DOHH2 (cell line): ENCODE data around the gene HDAC4.

Experiments used
- H3F3A ChIP-seq: fragments of 200-600 bp; sonication (generic), shearing (Covaris generic); 2 replicates; pipeline ENCODE4 v1.6.0; 2016; ENCODE audit warnings: antibody characterized with exemption, mild to moderate bottlenecking; ENCODE audit not compliant: control insufficient read depth, insufficient read depth
- H3K27ac ChIP-seq: fragments of 200-600 bp; sonication (generic); 2 replicates; pipeline ENCODE4 v1.5.1; 2014; ENCODE audit warnings: low read depth, mild to moderate bottlenecking, low read length, moderate library complexity
- H3K27me3 ChIP-seq: fragments of 200-600 bp; sonication (generic); 2 replicates; pipeline ENCODE4 v1.6.1; 2014; ENCODE audit warnings: mild to moderate bottlenecking, low read length, mixed read lengths; ENCODE audit not compliant: control insufficient read depth
- H3K36me3 ChIP-seq: fragments of 200-600 bp; sonication (generic); 2 replicates; pipeline ENCODE4 v1.6.1; 2014; ENCODE audit warnings: mild to moderate bottlenecking, low read length, moderate library complexity, mixed read lengths; ENCODE audit not compliant: control insufficient read depth
- H3K4me1 ChIP-seq: fragments of 200-600 bp; sonication (generic); 2 replicates; pipeline ENCODE4 v1.6.1; 2014; ENCODE audit warnings: mild to moderate bottlenecking, low read length, mixed read lengths; ENCODE audit not compliant: control insufficient read depth
- H3K4me2 ChIP-seq: fragments of 200-600 bp; sonication (generic); 2 replicates; pipeline ENCODE4 v1.6.0; 2014; ENCODE audit warnings: mild to moderate bottlenecking, low read length, moderate library complexity
- H3K4me3 ChIP-seq: fragments of 200-600 bp; sonication (generic); 2 replicates; pipeline ENCODE4 v1.5.1; 2014; ENCODE audit warnings: mild to moderate bottlenecking, low read length, mixed read lengths
- H3K79me2 ChIP-seq: fragments of 200-600 bp; sonication (generic); 2 replicates; pipeline ENCODE4 v1.6.1; 2014; ENCODE audit warnings: mild to moderate bottlenecking, low read length, mixed read lengths; ENCODE audit not compliant: control insufficient read depth
- H3K9me2 ChIP-seq: fragments of 200-600 bp; sonication (generic); replicated peaks from 2 replicates; pipeline ENCODE4 v1.6.1; 2014; ENCODE audit warnings: mild to moderate bottlenecking, low read length, mixed read lengths; ENCODE audit not compliant: control insufficient read depth
- H3K9me3 ChIP-seq: fragments of 200-600 bp; sonication (generic); 2 replicates; pipeline ENCODE4 v1.6.1; 2014; ENCODE audit warnings: antibody characterized with exemption, low read length, mixed read lengths; ENCODE audit not compliant: control insufficient read depth, insufficient read depth
- H4K20me1 ChIP-seq: fragments of 200-600 bp; sonication (generic); 2 replicates; pipeline ENCODE4 v1.6.0; 2014; ENCODE audit warnings: low read depth, mild to moderate bottlenecking, antibody characterized with exemption, low read length, moderate library complexity; ENCODE audit not compliant: control insufficient read depth, insufficient read depth
- EZH2phosphoT487 ChIP-seq: fragments of 200-600 bp; sonication (generic); IDR thresholded peaks from 2 replicates; pipeline ENCODE4 v1.6.1; 2017; ENCODE audit warnings: borderline replicate concordance, mild to moderate bottlenecking, antibody characterized with exemption, low read length, moderate library complexity, mixed read lengths
- TF ChIP-seq, protein P1 (sequence below): fragments of 200-600 bp; sonication (generic); IDR thresholded peaks from one replicate; pipeline ENCODE4 v1.5.1; 2014; ENCODE audit warnings: antibody characterized with exemption, mild to moderate bottlenecking, low read depth, low read length; ENCODE audit not compliant: poor library complexity, severe bottlenecking

HDAC4 gene

DNA sequence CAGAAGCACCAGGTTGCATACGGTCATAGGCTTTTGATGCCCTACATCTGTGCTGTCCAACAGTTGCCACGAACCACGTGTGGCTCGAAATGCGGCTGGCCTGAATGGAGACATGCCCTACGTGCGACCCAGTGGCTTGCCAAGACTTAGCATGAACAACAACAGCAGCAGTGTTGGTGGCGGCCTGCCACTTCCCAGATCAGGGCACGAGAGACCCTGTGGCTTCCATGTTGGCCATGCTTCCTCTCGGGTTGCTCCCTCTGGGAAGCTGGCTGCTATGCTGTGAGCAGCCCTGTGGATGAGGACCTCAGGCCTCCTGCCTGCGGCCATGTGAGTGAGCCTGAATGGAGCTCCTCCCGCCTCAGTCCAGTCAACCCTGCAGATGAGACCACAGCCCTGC is 212.3 kb downstream of the HDAC4 start:
- no peaks in the 10 kb centered on the region for H3K79me2 ChIP-seq
- no peak overlapping the region for H3K4me3 ChIP-seq
- H3K4me2 ChIP-seq: no peak overlapping the region
- no peaks in the 10 kb centered on the region for H3K9me2 ChIP-seq
- no peaks in the 10 kb centered on the region for H4K20me1 ChIP-seq
- H3K27me3 ChIP-seq: no peaks in the 10 kb centered on the region
- no peaks in the 10 kb centered on the region for H3K36me3 ChIP-seq
- H3K27ac ChIP-seq: no peak overlapping the region
- TF ChIP-seq, protein P1, sequence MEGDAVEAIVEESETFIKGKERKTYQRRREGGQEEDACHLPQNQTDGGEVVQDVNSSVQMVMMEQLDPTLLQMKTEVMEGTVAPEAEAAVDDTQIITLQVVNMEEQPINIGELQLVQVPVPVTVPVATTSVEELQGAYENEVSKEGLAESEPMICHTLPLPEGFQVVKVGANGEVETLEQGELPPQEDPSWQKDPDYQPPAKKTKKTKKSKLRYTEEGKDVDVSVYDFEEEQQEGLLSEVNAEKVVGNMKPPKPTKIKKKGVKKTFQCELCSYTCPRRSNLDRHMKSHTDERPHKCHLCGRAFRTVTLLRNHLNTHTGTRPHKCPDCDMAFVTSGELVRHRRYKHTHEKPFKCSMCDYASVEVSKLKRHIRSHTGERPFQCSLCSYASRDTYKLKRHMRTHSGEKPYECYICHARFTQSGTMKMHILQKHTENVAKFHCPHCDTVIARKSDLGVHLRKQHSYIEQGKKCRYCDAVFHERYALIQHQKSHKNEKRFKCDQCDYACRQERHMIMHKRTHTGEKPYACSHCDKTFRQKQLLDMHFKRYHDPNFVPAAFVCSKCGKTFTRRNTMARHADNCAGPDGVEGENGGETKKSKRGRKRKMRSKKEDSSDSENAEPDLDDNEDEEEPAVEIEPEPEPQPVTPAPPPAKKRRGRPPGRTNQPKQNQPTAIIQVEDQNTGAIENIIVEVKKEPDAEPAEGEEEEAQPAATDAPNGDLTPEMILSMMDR: no peak
- TF ChIP-seq EZH2phosphoT487: no peak
- H3K4me1 ChIP-seq: no peaks in the 10 kb centered on the region
- H3K9me3 ChIP-seq: no peaks in the 10 kb centered on the region
- H3F3A ChIP-seq: no peaks in the 10 kb centered on the region

DNA sequence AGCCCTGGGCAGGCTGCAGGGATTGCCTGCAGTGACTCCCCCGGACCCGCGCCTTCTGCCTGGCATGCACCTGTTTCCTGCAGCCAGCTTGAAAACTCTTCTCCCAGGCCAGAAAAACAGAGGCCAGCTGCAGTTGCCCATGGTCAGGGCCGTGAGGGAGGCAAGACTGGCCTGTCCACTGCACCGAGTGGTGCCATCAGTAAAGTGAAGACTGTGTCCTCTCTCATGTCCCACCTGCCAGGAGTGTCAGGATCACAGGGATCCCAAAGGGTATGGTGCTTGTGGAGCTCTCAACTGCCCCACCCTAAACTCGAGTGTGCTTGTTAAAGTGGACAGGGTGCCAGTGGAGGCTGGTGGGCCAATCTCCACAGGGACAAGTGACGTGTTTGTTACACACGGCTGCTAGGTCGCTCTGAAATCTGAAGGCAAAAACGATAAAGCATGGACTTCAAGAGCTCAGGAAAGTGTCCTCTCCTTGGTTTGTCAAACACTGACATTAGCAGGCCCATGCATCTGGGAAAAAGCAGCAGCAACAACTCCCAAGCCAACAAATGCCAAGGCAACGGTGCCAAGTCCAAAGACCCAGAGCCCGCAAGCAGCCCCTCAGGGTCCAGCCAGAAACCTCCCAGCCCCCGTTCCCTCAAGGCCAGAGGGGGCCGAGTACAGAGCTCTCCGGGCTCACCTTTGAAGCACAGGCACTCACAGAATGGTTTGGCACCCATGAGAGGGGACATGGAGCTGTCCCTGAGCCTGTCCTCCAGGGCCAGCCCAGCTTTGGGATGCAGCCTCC is 213.2 kb downstream of the HDAC4 start:
- H3K4me2 ChIP-seq: no peak overlapping the region
- H3K27me3 ChIP-seq: no peaks in the 10 kb centered on the region
- H4K20me1 ChIP-seq: no peaks in the 10 kb centered on the region
- no peaks in the 10 kb centered on the region for H3F3A ChIP-seq
- no peaks in the 10 kb centered on the region for H3K9me3 ChIP-seq
- H3K79me2 ChIP-seq: no peaks in the 10 kb centered on the region
- H3K4me1 ChIP-seq: no peaks in the 10 kb centered on the region
- no peak overlapping the region for H3K4me3 ChIP-seq
- H3K27ac ChIP-seq: no peak overlapping the region
- TF ChIP-seq EZH2phosphoT487: no peak
- TF ChIP-seq, protein P1: no peak
- H3K36me3 ChIP-seq: no peaks in the 10 kb centered on the region
- no peaks in the 10 kb centered on the region for H3K9me2 ChIP-seq

DNA sequence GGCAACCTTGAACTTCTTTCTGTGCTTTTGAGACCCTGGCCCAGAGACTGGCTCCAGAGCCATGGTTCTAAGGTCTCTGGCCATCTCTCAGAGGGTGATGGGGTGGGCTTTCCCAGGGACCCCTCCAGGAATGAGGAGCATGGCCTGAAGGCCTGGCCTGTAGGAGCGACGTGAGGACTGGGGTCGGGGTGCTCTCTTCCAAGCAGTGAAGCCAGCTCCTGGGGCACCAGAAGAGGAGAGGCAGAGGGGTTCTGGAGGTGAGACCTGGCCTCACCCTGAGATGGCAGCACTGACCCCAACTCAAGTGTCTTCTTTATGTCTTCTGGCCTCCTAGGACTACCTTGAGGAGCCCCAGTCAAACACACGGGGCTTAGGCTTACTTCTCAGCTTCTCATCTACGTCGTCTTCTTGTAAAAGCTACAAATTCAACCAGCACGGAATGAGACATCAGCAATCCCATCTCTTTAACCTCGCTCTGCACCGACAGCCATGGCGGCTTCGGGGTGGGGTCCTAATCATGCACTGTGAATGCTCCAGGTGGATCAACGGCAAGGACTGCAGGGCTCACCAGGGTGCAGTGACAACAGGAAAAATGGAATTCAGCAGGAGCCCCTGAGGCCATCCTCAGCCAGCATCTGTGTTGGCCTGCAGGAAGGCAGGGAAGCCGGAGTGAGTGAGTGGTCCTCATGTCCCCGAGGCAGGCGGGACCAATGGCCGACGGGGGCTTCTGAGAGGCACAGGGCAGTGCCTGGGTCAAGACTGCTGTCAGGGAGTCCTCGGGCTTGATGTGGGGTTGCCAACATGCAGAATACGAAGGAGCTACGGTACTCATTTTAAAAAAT is 214.1 kb downstream of the HDAC4 start:
- Histone ChIP-seq H3K27me3 (no peaks in the 10 kb centered on the region), H3K4me2 (no peak overlapping the region), H3K4me1 (no peaks in the 10 kb centered on the region), H3K27ac (no peak overlapping the region), H3K9me2 (no peaks in the 10 kb centered on the region), H3K79me2 (no peaks in the 10 kb centered on the region), H3K36me3 (no peaks in the 10 kb centered on the region), H3K9me3 (no peaks in the 10 kb centered on the region), H3F3A (no peaks in the 10 kb centered on the region), H4K20me1 (no peaks in the 10 kb centered on the region), H3K4me3 (no peak overlapping the region)
- TF ChIP-seq, protein P1: no peak
- no peak for TF ChIP-seq EZH2phosphoT487
